Measurements from ENCODE around the gene ACAA1.

Gene ACAA1

GRCh38 chr3:38120693-38121450, 16.1 kb downstream of the ACAA1 start:
- DNase-seq (ENCODE audit: low read depth): no peak
- TF ChIP-seq CTCF (conservative IDR thresholded peaks at IDR 0.05; ENCODE audit: control insufficient read depth, insufficient read depth, low read depth, low read length): no peak
- H3K4me3 ChIP-seq (ENCODE audit: control insufficient read depth, low read depth, low read length): no peak overlapping the region

GRCh38 chr3:38119821-38120692, 16.9 kb downstream of the ACAA1 start:
- no peak for TF ChIP-seq CTCF (conservative IDR thresholded peaks at IDR 0.05; ENCODE audit: control insufficient read depth, insufficient read depth, low read depth, low read length)
- DNase-seq (ENCODE audit: low read depth): no peak
- H3K4me3 ChIP-seq (ENCODE audit: control insufficient read depth, low read depth, low read length): no peak overlapping the region

GRCh38 chr3:38119248-38119544, 17.7 kb downstream of the ACAA1 start:
- DNase-seq (ENCODE audit: low read depth): no peak

GRCh38 chr3:38118421-38119247, 18.3 kb downstream of the ACAA1 start:
- DNase-seq (ENCODE audit: low read depth): no peak
- no peak for TF ChIP-seq CTCF (conservative IDR thresholded peaks at IDR 0.05; ENCODE audit: control insufficient read depth, insufficient read depth, low read depth, low read length)
- no peak overlapping the region for H3K4me3 ChIP-seq (ENCODE audit: control insufficient read depth, low read depth, low read length)

More at GRCh38 chr3:38119248-38119544, 17.7 kb downstream of the ACAA1 start:
- no peak overlapping the region for H3K4me3 ChIP-seq (ENCODE audit: control insufficient read depth, low read depth, low read length)
- no peak for TF ChIP-seq CTCF (conservative IDR thresholded peaks at IDR 0.05; ENCODE audit: control insufficient read depth, insufficient read depth, low read depth, low read length)

GRCh38 chr3:38117748-38118420, 19.0 kb downstream of the ACAA1 start:
- H3K4me3 ChIP-seq (ENCODE audit: control insufficient read depth, low read depth, low read length): no peak overlapping the region
- TF ChIP-seq CTCF (conservative IDR thresholded peaks at IDR 0.05; ENCODE audit: control insufficient read depth, insufficient read depth, low read depth, low read length): peak; percentile 87
- DNase-seq (ENCODE audit: low read depth): peak; percentile 66

GRCh38 chr3:38117163-38117716, 19.7 kb downstream of the ACAA1 start:
- DNase-seq (ENCODE audit: low read depth): no peak
- H3K4me3 ChIP-seq (ENCODE audit: control insufficient read depth, low read depth, low read length): no peak overlapping the region
- TF ChIP-seq CTCF (conservative IDR thresholded peaks at IDR 0.05; ENCODE audit: control insufficient read depth, insufficient read depth, low read depth, low read length): no peak
